ENCODE measurements around the gene HS1BP3. TPM values are rescaled to one million over a fixed set of nuclear protein-coding genes. Genes with fewer than 3 reads are reported as not detected.

The HS1BP3 gene
- total and polyA plus RNA-seq, 8 donors = 12.5 to 39.7 (median 13.4) TPM

- TF ChIP-seq CTCF (IDR thresholded peaks at IDR 0.05) = no peak
- DNase-seq (peak in 1 of 4 donors; percentile 53), ATAC-seq (no peak)
- Histone ChIP-seq H3K4me3 (no peak overlapping the region), H3K9me3 (no peaks in the 10 kb centered on the region), H3K27ac (no peak overlapping the region), H3K4me1 (no peaks in the 10 kb centered on the region), H3K27me3 (peaks cover 15 to 34% of the 10 kb centered on the region in 2 donors), H3K36me3 (no peaks in the 10 kb centered on the region)
- intact Hi-C loops (cut with DNase I) = no loop called here
Observed at GRCh38 chr2:20677301-20678085, 26.6 kb upstream of the HS1BP3 start.

- no peak for TF ChIP-seq CTCF (IDR thresholded peaks at IDR 0.05)
- peak; percentile 10 for ATAC-seq
- no peak overlapping the region for H3K4me3 ChIP-seq
- H3K36me3 ChIP-seq = no peaks in the 10 kb centered on the region
- intact Hi-C loops (cut with DNase I) = no loop called here
- H3K27ac ChIP-seq = no peak overlapping the region
- no peaks in the 10 kb centered on the region for H3K4me1 ChIP-seq
- peaks cover 24 to 44% of the 10 kb centered on the region in 2 donors for H3K27me3 ChIP-seq
- peak in 1 of 4 donors; percentile 31 for DNase-seq
- no peaks in the 10 kb centered on the region for H3K9me3 ChIP-seq
Observed at GRCh38 chr2:20676353-20677215, 25.7 kb upstream of the HS1BP3 start.

GRCh38 chr2:20675701-20676352, 24.9 kb upstream of the HS1BP3 start:
- no peak for DNase-seq

GRCh38 chr2:20674974-20675679, 24.2 kb upstream of the HS1BP3 start:
- Histone ChIP-seq H3K4me1 (peaks cover 0 to 11% of the 10 kb centered on the region in 2 donors), H3K27ac (no peak overlapping the region), H3K36me3 (no peaks in the 10 kb centered on the region), H3K9me3 (no peaks in the 10 kb centered on the region), H3K27me3 (peaks cover 39 to 58% of the 10 kb centered on the region in 2 donors), H3K4me3 (no peak overlapping the region)
- intact Hi-C loops (cut with DNase I) = no loop called here
- TF ChIP-seq CTCF (IDR thresholded peaks at IDR 0.05) = no peak
- peak; percentile 41 for ATAC-seq
- peak in 1 of 4 donors; percentile 37 for DNase-seq

More at GRCh38 chr2:20675701-20676352, 24.9 kb upstream of the HS1BP3 start:
- Histone ChIP-seq H3K4me3 (no peak overlapping the region), H3K36me3 (no peaks in the 10 kb centered on the region), H3K27me3 (peaks cover 32 to 51% of the 10 kb centered on the region in 2 donors), H3K9me3 (no peaks in the 10 kb centered on the region), H3K4me1 (peaks cover 0 to 4% of the 10 kb centered on the region in 2 donors), H3K27ac (no peak overlapping the region)
- ATAC-seq = peak; percentile 84
- no peak for TF ChIP-seq CTCF (IDR thresholded peaks at IDR 0.05)
- intact Hi-C loops (cut with DNase I) = no loop called here

All from left lung (tissue), 10 donors.